B cell (primary cell): ENCODE data around the gene RPP40. TPM values are rescaled to one million over a fixed set of nuclear protein-coding genes. Genes with fewer than 3 reads are reported as not detected.

Experiments used
- ATAC-seq: fragments of 200-7000 bp; cut with Tn5 transposase; one replicate; pipeline ENCODE4 v1.10.0; 2021; ENCODE audit warnings: low read depth, mild to moderate bottlenecking, moderate number of reproducible peaks, moderate library complexity
- CTCF ChIA-PET: fragments of 350-600 bp; sonication (Branson Sonifier 250); formaldehyde crosslinking; loops from one replicate; lab custom pipeline; 2021; ENCODE audit warnings: antibody characterized with exemption, inconsistent platforms; lab: Charles Lee
- POLR2A ChIA-PET: fragments of 350-600 bp; sonication (Branson Sonifier 250); formaldehyde crosslinking; loops from one replicate; lab custom pipeline; 2021; ENCODE audit warnings: antibody characterized with exemption; lab: Charles Lee
- DNase-seq: peaks from one replicate; pipeline ENCODE4 v3.0.0; 2013
- H2AFZ ChIP-seq: 2 replicates; pipeline ENCODE4 v1.6.1; 2012; ENCODE audit warnings: mild to moderate bottlenecking, low read depth, low read length; ENCODE audit not compliant: insufficient read depth, poor library complexity, severe bottlenecking
- H3K27ac ChIP-seq, 2 donors: 1 replicate in 1 of 2; 2 replicates in 1 of 2; pipeline ENCODE4 v1.5.1; 2012 to 2013; ENCODE audit warnings: low read length in 2 of 2, mild to moderate bottlenecking in 2 of 2, moderate library complexity in 1 of 2
- H3K27me3 ChIP-seq, 4 experiments: fragments of 200-600 bp in 1 of 4; sonication (generic) in 1 of 4; replicated peaks in 1 of 4; 1 replicate in 2 of 4; 2 replicates in 2 of 4; pipeline versions ENCODE4 v1.6.1 to v1.7.0; 2013 to 2016; ENCODE audit warnings: low read length in 3 of 4, mild to moderate bottlenecking in 2 of 4, mixed read lengths in 1 of 4, moderate library complexity in 1 of 4; ENCODE audit not compliant: insufficient read depth in 4 of 4, control insufficient read depth in 3 of 4; ENCODE audit errors: control extremely low read depth in 1 of 4
- H3K36me3 ChIP-seq, 2 experiments: replicated peaks in 1 of 2; 1 replicate in 1 of 2; 2 replicates in 1 of 2; pipeline versions ENCODE4 v1.6.1 to v1.7.1; 2013; ENCODE audit warnings: low read length in 1 of 2; ENCODE audit not compliant: insufficient read depth in 2 of 2, control insufficient read depth in 1 of 2; ENCODE audit errors: control extremely low read depth in 1 of 2, extremely low read depth in 1 of 2
- H3K4me1 ChIP-seq, 2 donors: fragments of 200-600 bp in 1 of 2; sonication (generic) in 1 of 2; 1 replicate in 1 of 2; 2 replicates in 1 of 2; pipeline versions ENCODE4 v1.5.1 to v1.6.1; 2013 to 2017; ENCODE audit warnings: low read length in 2 of 2; ENCODE audit not compliant: control insufficient read depth in 2 of 2, insufficient read depth in 2 of 2
- H3K4me2 ChIP-seq: replicated peaks from 2 replicates; pipeline ENCODE3; 2012; ENCODE audit warnings: mild to moderate bottlenecking, low read depth, low read length; ENCODE audit not compliant: poor library complexity, severe bottlenecking
- H3K4me3 ChIP-seq, 5 experiments: fragments of 200-600 bp in 1 of 5; sonication (generic) in 1 of 5; 1 replicate in 3 of 5; 2 replicates in 2 of 5; pipeline versions ENCODE4 v1.5.1 to v1.7.0; 2011 to 2016; ENCODE audit warnings: low read length in 4 of 5, mild to moderate bottlenecking in 4 of 5, low read depth in 2 of 5, control low read depth in 1 of 5, moderate library complexity in 1 of 5; ENCODE audit not compliant: insufficient read depth in 1 of 5; ENCODE audit errors: control extremely low read depth in 1 of 5, extremely low read depth in 1 of 5
- H3K79me2 ChIP-seq: fragments of 200-600 bp; sonication (generic); one replicate; pipeline ENCODE4 v1.6.0; 2016; ENCODE audit warnings: low read length; ENCODE audit not compliant: control insufficient read depth, insufficient read depth
- H3K9ac ChIP-seq: fragments of 200-600 bp; sonication (generic); 2 replicates; pipeline ENCODE4 v1.6.1; 2017; ENCODE audit warnings: mild to moderate bottlenecking, low read length, moderate library complexity
- H3K9me3 ChIP-seq, 3 donors: one replicate each; pipeline versions ENCODE4 v1.6.1 to v1.7.1; 2013; ENCODE audit warnings: low read length in 2 of 3; ENCODE audit not compliant: control insufficient read depth in 2 of 3, insufficient read depth in 1 of 3; ENCODE audit errors: control extremely low read depth in 1 of 3
- H4K20me1 ChIP-seq: 2 replicates; pipeline ENCODE4 v1.6.0; 2012; ENCODE audit warnings: mild to moderate bottlenecking, low read length; ENCODE audit not compliant: insufficient read depth, control insufficient read depth, poor library complexity, severe bottlenecking
- H3K27ac Mint-ChIP-seq: one replicate; pipeline ENCODE4 v1.8.0; 2021; ENCODE audit warnings: mixed read lengths
- H3K27me3 Mint-ChIP-seq: one replicate; pipeline ENCODE4 v1.8.0; 2021; ENCODE audit warnings: mixed read lengths
- H3K4me1 Mint-ChIP-seq: one replicate; pipeline ENCODE4 v1.8.0; 2021; ENCODE audit warnings: mixed read lengths
- H3K4me3 Mint-ChIP-seq: one replicate; pipeline ENCODE4 v1.8.0; 2021; ENCODE audit warnings: mixed read lengths
- H3K9me3 Mint-ChIP-seq: one replicate; pipeline ENCODE4 v1.8.0; 2022; ENCODE audit warnings: mixed read lengths; ENCODE audit not compliant: insufficient read depth
- EZH2 ChIP-seq: IDR thresholded peaks from 2 replicates; pipeline ENCODE4 v1.6.1; 2012; ENCODE audit warnings: borderline replicate concordance, low read depth, mild to moderate bottlenecking, moderate library complexity, low read length; ENCODE audit not compliant: insufficient read depth, poor library complexity, severe bottlenecking
- WGBS: methylation state at CpG from one replicate; pipeline ENCODE4 v1.1.5; 2013; ENCODE audit warnings: missing lambda C conversion rate; ENCODE audit not compliant: insufficient coverage; 5-methylcytosine and 5-hydroxymethylcytosine counted together
- intact Hi-C: fragments of 100-400 bp; cut with micrococcal nuclease; formaldehyde crosslinking; loops from one replicate; pipeline ENCODE4 v1.10.0; 2022
- polyA plus RNA-seq: library from polyadenylated mRNA; depleted of rRNA; stranded (reverse); fragments of >200 nt; gene quantifications from 2 replicates; pipeline ENCODE4 v1.2.3, GENCODE V29; 2012
- total RNA-seq, 2 donors: library from RNA; stranded (reverse); fragments of 120-200 nt in 1 of 2; gene quantifications; 1 replicate in 1 of 2; 2 replicates in 1 of 2; pipeline versions ENCODE4 v1.2.3 to v1.2.4, GENCODE V29; 2013 to 2022
- TF ChIP-seq, protein P1 (sequence below): fragments of 200-600 bp; IDR thresholded peaks from one replicate; pipeline ENCODE4 v1.8.0; 2022; ENCODE audit warnings: antibody characterized with exemption, mild to moderate bottlenecking

The RPP40 gene
- total and polyA plus RNA-seq, 2 donors (not counting 1 experiment from before 2014, with no cell fraction given) = 2.7 to 3.8 TPM

DNA sequence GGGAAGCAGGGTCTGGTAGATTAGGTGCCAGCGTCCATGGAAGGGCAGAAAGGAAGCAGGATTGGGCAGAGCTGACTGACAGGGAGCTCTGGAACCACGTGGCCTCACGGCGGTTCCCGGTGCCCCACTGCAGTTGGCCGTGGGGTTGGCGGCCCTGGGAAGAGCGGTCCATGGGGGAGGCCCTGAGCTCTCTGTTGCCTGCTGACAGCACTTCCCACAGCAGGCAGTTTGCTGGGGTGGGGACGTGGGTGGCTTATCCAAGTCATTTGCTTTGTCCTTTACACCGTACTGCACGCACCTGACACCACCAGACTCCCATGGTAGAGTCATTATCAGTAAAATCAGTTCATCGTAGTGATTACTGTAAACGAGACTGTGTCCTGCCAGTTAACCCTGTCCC is 56.1 kb downstream of the RPP40 start:
- no peak overlapping the region for H3K27ac Mint-ChIP-seq
- TF ChIP-seq, protein P1, sequence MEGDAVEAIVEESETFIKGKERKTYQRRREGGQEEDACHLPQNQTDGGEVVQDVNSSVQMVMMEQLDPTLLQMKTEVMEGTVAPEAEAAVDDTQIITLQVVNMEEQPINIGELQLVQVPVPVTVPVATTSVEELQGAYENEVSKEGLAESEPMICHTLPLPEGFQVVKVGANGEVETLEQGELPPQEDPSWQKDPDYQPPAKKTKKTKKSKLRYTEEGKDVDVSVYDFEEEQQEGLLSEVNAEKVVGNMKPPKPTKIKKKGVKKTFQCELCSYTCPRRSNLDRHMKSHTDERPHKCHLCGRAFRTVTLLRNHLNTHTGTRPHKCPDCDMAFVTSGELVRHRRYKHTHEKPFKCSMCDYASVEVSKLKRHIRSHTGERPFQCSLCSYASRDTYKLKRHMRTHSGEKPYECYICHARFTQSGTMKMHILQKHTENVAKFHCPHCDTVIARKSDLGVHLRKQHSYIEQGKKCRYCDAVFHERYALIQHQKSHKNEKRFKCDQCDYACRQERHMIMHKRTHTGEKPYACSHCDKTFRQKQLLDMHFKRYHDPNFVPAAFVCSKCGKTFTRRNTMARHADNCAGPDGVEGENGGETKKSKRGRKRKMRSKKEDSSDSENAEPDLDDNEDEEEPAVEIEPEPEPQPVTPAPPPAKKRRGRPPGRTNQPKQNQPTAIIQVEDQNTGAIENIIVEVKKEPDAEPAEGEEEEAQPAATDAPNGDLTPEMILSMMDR = no peak
- TF ChIP-seq EZH2 = no peak
- POLR2A ChIA-PET = no interaction called here

DNA sequence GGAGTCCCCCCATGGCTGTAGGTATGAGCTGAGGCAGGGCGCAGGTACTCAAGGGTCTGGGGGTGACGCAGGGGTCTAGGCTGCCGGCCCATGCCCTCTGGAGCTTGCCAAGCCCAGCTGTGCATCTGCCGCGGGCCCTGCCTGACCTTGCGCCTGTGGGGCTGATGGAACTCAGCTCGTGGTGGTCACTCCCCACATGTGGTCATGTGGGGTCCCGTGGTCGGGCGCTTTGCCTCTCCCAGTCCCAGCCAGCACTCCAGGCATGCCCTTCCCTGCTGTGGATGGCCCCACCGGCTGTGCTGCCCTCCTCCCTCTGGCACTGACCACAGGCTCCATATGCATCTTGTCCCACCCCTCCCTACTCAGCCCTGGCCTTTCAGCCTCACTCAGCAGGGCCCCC is 57.3 kb downstream of the RPP40 start:
- ChIA-PET CTCF (no interaction called here), POLR2A (no interaction called here)
- no peak overlapping the region for H3K9ac ChIP-seq
- no peak overlapping the region for H3K27ac ChIP-seq
- peaks cover 0 to 64% of the 10 kb centered on the region in 2 experiments for H3K36me3 ChIP-seq
- no peaks in the 10 kb centered on the region for H3K9me3 ChIP-seq
- Mint-ChIP-seq H3K4me1 (peaks cover 2% of the 10 kb centered on the region), H3K4me3 (no peak overlapping the region), H3K27ac (no peak overlapping the region), H3K27me3 (no peaks in the 10 kb centered on the region), H3K9me3 (no peaks in the 10 kb centered on the region)
- H3K4me3 ChIP-seq = no peak overlapping the region
- H3K4me2 ChIP-seq = no peak overlapping the region
- no peaks in the 10 kb centered on the region for H4K20me1 ChIP-seq
- ATAC-seq (no peak), DNase-seq (no peak)
- no peak overlapping the region for H2AFZ ChIP-seq
- H3K79me2 ChIP-seq = no peaks in the 10 kb centered on the region
- TF ChIP-seq, protein P1 = no peak
- no peak for TF ChIP-seq EZH2
- intact Hi-C loops = no loop called here
- WGBS = 95% methylated on average over 11 of the region's 11 CpGs
- no peaks in the 10 kb centered on the region for H3K27me3 ChIP-seq
- H3K4me1 ChIP-seq = no peaks in the 10 kb centered on the region

More for the DNA sequence above, 56.1 kb downstream of the RPP40 start:
- 99% methylated on average over 12 of the region's 13 CpGs for WGBS
- CTCF ChIA-PET = no interaction called here
- H4K20me1 ChIP-seq = no peaks in the 10 kb centered on the region
- H3K4me1 ChIP-seq = no peaks in the 10 kb centered on the region
- H3K4me3 ChIP-seq = no peak overlapping the region
- intact Hi-C loops = no loop called here
- no peaks in the 10 kb centered on the region for H3K27me3 Mint-ChIP-seq
- H3K36me3 ChIP-seq = peaks cover 0 to 60% of the 10 kb centered on the region in 2 experiments
- H3K4me1 Mint-ChIP-seq = peaks cover 2% of the 10 kb centered on the region
- H3K27me3 ChIP-seq = no peaks in the 10 kb centered on the region
- DNase-seq (no peak), ATAC-seq (no peak)
- no peaks in the 10 kb centered on the region for H3K9me3 ChIP-seq
- H2AFZ ChIP-seq = no peak overlapping the region
- no peaks in the 10 kb centered on the region for H3K79me2 ChIP-seq
- H3K4me3 Mint-ChIP-seq = no peak overlapping the region
- no peak overlapping the region for H3K4me2 ChIP-seq
- no peaks in the 10 kb centered on the region for H3K9me3 Mint-ChIP-seq
- H3K27ac ChIP-seq = no peak overlapping the region
- H3K9ac ChIP-seq = no peak overlapping the region

Other genes with a start within 250 kb of the RPP40 start
- gene CDYL, start 227.6 kb downstream of the RPP40 start, total RNA-seq = 61.0 and 63.0 TPM in 2 replicates
- gene CDYL, start 227.6 kb downstream of the RPP40 start, polyA plus RNA-seq = 15.6 and 21.7 TPM in 2 replicates
- gene PPP1R3G, start 81.3 kb upstream of the RPP40 start, total RNA-seq = 0.24 and 0.25 TPM in 2 replicates
- 0.04 and 0.09 TPM in 2 replicates for gene PPP1R3G, start 81.3 kb upstream of the RPP40 start, polyA plus RNA-seq